Right atrium auricular region (tissue), 2 donors: ENCODE results near the gene DIP2A. TPM values are rescaled to one million over a fixed set of nuclear protein-coding genes. Genes with fewer than 3 reads are reported as not detected.

Experiments used
- DNase-seq: peaks from one replicate; pipeline ENCODE4 v3.0.0-alpha.2; 2019; ENCODE audit warnings: low spot score
- H3K27ac ChIP-seq, 2 donors: fragments of 200-600 bp; sonication (generic); 1 replicate in 1 of 2; 2 replicates in 1 of 2; pipeline ENCODE4 v1.5.1; 2016 to 2019
- H3K27me3 ChIP-seq, 2 donors: fragments of 200-600 bp; sonication (generic); one replicate each; pipeline versions ENCODE4 v1.5.1 to v1.6.0; 2017 to 2019
- H3K36me3 ChIP-seq: fragments of 200-600 bp; sonication (generic); one replicate; pipeline ENCODE4 v1.5.1; 2016
- H3K4me1 ChIP-seq, 2 donors: fragments of 200-600 bp; sonication (generic); one replicate each; pipeline versions ENCODE4 v1.5.1 to v1.6.0; 2017 to 2019
- H3K4me3 ChIP-seq, 2 donors: fragments of 200-600 bp; sonication (generic); 1 replicate in 1 of 2; 2 replicates in 1 of 2; pipeline ENCODE4 v1.5.1; 2017 to 2019; ENCODE audit warnings: mild to moderate bottlenecking in 1 of 2, moderate library complexity in 1 of 2
- H3K9me3 ChIP-seq, 2 donors: fragments of 200-600 bp; sonication (generic); one replicate each; pipeline ENCODE4 v1.5.1; 2019
- total RNA-seq, 2 donors: library from RNA; depleted of rRNA; stranded (reverse); fragments of >200 nt; gene quantifications; one replicate each; pipeline ENCODE4 v1.1.0, GENCODE V29; 2016
- TF ChIP-seq, protein P1 (sequence below), 2 donors: fragments of 200-600 bp; sonication (generic); IDR thresholded peaks; one replicate each; pipeline ENCODE4 v1.5.1; 2019; ENCODE audit warnings: antibody characterized with exemption in 2 of 2

Gene DIP2A
- total RNA-seq, 2 donors from 2014 or later, result 18.1 to 25.9 TPM

- DNase-seq, result no peak
- TF ChIP-seq, protein P1, sequence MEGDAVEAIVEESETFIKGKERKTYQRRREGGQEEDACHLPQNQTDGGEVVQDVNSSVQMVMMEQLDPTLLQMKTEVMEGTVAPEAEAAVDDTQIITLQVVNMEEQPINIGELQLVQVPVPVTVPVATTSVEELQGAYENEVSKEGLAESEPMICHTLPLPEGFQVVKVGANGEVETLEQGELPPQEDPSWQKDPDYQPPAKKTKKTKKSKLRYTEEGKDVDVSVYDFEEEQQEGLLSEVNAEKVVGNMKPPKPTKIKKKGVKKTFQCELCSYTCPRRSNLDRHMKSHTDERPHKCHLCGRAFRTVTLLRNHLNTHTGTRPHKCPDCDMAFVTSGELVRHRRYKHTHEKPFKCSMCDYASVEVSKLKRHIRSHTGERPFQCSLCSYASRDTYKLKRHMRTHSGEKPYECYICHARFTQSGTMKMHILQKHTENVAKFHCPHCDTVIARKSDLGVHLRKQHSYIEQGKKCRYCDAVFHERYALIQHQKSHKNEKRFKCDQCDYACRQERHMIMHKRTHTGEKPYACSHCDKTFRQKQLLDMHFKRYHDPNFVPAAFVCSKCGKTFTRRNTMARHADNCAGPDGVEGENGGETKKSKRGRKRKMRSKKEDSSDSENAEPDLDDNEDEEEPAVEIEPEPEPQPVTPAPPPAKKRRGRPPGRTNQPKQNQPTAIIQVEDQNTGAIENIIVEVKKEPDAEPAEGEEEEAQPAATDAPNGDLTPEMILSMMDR (IDR thresholded peaks at IDR 0.05), result no peak
- Histone ChIP-seq H3K27ac (no peak overlapping the region), H3K9me3 (no peaks in the 10 kb centered on the region), H3K4me3 (no peak overlapping the region), H3K27me3 (no peaks in the 10 kb centered on the region), H3K4me1 (no peaks in the 10 kb centered on the region), H3K36me3 (peaks cover 59% of the 10 kb centered on the region)
These were observed 41.7 kb downstream of the DIP2A start for GRCh38 chr21:46500224-46500861.

DNA sequence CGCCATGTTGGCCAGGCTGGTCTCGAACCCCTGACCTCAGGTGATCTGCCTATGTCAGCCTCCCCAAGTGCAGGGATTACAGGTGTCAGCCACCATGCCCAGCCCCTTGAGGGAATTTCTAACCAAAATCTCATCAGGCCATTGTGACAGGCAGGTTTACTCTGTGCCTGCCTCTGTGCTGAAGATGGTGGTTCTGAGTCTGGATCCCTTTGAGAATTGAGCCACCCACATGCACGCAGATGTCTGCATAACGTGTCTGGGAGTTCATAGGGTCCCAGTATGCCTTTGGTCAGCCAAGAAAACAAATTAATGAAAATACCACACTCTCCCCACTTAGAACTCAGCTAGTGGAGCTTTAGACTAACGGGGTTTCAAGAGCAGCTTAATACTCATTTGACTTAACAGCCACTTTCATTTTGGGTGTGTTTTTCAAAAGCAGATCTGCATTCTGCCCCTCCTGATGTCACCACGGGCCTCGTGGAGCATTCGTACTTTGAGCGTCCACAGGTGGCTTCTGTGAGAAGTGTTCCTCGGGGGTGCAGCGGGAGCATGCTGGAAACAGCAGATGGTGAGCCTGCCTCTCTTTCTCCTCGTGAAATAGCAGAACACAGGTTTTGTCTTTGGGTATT lies 45.3 kb downstream of the DIP2A start:
- Histone ChIP-seq H3K4me1 (no peaks in the 10 kb centered on the region), H3K4me3 (no peak overlapping the region), H3K9me3 (no peaks in the 10 kb centered on the region), H3K27me3 (no peaks in the 10 kb centered on the region), H3K36me3 (peaks cover 52% of the 10 kb centered on the region), H3K27ac (no peak overlapping the region)
- TF ChIP-seq, protein P1 (IDR thresholded peaks at IDR 0.05), result no peak
- DNase-seq, result no peak

DNA sequence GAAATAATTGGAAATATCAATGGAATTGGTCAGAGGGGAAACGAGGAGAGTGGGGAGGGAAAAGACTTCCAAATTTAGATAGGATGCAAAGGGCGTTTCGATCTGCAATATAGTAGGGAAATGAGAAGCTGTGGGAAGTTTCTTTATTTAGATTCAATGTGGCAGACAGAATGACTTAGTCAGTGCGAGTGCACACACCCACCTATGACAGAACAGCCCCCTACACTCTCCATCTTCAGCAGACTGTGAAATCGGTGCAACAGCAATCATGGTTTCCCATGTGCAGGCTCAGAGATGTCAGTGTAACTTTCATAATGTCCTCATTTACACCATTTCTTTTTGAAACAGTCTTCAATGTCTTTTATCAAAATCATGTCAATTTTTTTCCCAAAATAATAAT lies 46.0 kb downstream of the DIP2A start:
- Histone ChIP-seq H3K27me3 (no peaks in the 10 kb centered on the region), H3K36me3 (peaks cover 52% of the 10 kb centered on the region), H3K9me3 (no peaks in the 10 kb centered on the region), H3K4me1 (no peaks in the 10 kb centered on the region), H3K27ac (no peak overlapping the region), H3K4me3 (no peak overlapping the region)
- TF ChIP-seq, protein P1 (IDR thresholded peaks at IDR 0.05), result no peak
- no peak for DNase-seq

DNA sequence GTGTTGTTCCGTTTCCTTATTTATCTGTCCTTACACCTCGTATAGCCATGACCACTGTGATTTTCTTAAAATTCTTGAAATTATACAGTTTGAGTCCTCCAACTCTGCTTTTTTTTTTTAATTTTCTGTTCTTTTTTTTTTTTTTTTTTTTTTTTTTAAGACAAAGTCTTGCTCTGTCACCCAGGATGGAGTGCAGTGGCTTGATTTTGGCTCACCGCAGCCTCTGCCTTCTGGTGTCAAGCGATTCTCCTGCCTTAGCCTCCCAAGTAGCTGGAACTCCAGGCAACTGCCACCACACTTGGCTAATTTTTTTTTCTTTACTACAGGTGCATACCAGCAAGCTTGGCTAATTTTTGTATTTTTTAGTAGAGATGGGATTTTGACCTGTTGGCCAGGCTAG lies 48.9 kb downstream of the DIP2A start:
- TF ChIP-seq, protein P1 (IDR thresholded peaks at IDR 0.05), result no peak

GRCh38 chr21:46509741-46510502 lies 51.2 kb downstream of the DIP2A start:
- DNase-seq, result no peak
- H3K4me1 ChIP-seq, result peaks cover 0 to 4% of the 10 kb centered on the region in 2 donors
- H3K27me3 ChIP-seq, result no peaks in the 10 kb centered on the region
- H3K9me3 ChIP-seq, result no peaks in the 10 kb centered on the region
- H3K27ac ChIP-seq, result no peak overlapping the region
- peaks cover 55% of the 10 kb centered on the region for H3K36me3 ChIP-seq
- TF ChIP-seq, protein P1 (IDR thresholded peaks at IDR 0.05), result no peak
- H3K4me3 ChIP-seq, result no peak overlapping the region

More for the DNA sequence above, 48.9 kb downstream of the DIP2A start:
- Histone ChIP-seq H3K9me3 (no peaks in the 10 kb centered on the region), H3K27me3 (no peaks in the 10 kb centered on the region), H3K36me3 (peaks cover 69% of the 10 kb centered on the region), H3K4me1 (no peaks in the 10 kb centered on the region), H3K27ac (no peak overlapping the region), H3K4me3 (no peak overlapping the region)
- DNase-seq, result no peak
